GM10266 (cell line): Measurements from ENCODE around the gene CAPN14.

ENCODE experiments used
- DNase-seq: peaks from one replicate; pipeline ENCODE4 v3.0.0; 2012; ENCODE audit errors: extremely low spot score
- CTCF ChIP-seq: IDR thresholded peaks from 2 replicates; pipeline ENCODE4 v1.5.1; 2012; ENCODE audit warnings: mild to moderate bottlenecking, low read depth; ENCODE audit not compliant: control insufficient read depth, insufficient read depth; ENCODE audit errors: missing control alignments

The CAPN14 gene

GRCh38 chr2:31217465-31218200 lies at the start of gene CAPN14:
Gene CAPN14 (minus strand): TSS chr2:31217515. CDS start chr2:31205447, 12,068 bp downstream.
- no peak for DNase-seq
- TF ChIP-seq CTCF: no peak

GRCh38 chr2:31266804-31267203 lies 49.5 kb upstream of the CAPN14 start:
- no peak for TF ChIP-seq CTCF
- DNase-seq: no peak

- TF ChIP-seq CTCF: no peak
These were observed 47.9 kb upstream of the CAPN14 start for GRCh38 chr2:31265234-31265633.

GRCh38 chr2:31263636-31264190 lies 46.4 kb upstream of the CAPN14 start:
- no peak for DNase-seq

More at GRCh38 chr2:31265234-31265633, 47.9 kb upstream of the CAPN14 start:
- DNase-seq: no peak

GRCh38 chr2:31260870-31261269 lies 43.6 kb upstream of the CAPN14 start:
- TF ChIP-seq CTCF: no peak
- no peak for DNase-seq

More at GRCh38 chr2:31263636-31264190, 46.4 kb upstream of the CAPN14 start:
- no peak for TF ChIP-seq CTCF

- DNase-seq: no peak
- TF ChIP-seq CTCF: no peak
These were observed 41.8 kb upstream of the CAPN14 start for GRCh38 chr2:31259075-31259474.

GRCh38 chr2:31258351-31258750 lies 41.0 kb upstream of the CAPN14 start:
- no peak for TF ChIP-seq CTCF
- peak; percentile 68 for DNase-seq
